Memory B cell (primary cell): ENCODE data around the gene RNF19B.
A peak's percentile ranks its signal among the peaks of the same experiment; 100 is the strongest.

Experiments used
- ATAC-seq: fragments of 150-1000 bp; cut with Tn5 transposase; 2 replicates; pipeline ENCODE4 v1.10.0; 2021; ENCODE audit warnings: low read depth, mild to moderate bottlenecking, moderate library complexity
- DNase-seq, 2 donors: peaks; one replicate each; pipeline ENCODE4 v3.0.0; 2022; ENCODE audit warnings: low spot score in 2 of 2
- H3K27ac Mint-ChIP-seq: one replicate; pipeline ENCODE4 v1.8.0; 2022; ENCODE audit warnings: mild to moderate bottlenecking, moderate library complexity, mixed read lengths
- H3K27me3 Mint-ChIP-seq: one replicate; pipeline ENCODE4 v1.8.0; 2022; ENCODE audit warnings: mixed read lengths
- H3K36me3 Mint-ChIP-seq: one replicate; pipeline ENCODE4 v1.8.0; 2022; ENCODE audit warnings: mild to moderate bottlenecking, mixed read lengths
- H3K4me1 Mint-ChIP-seq: one replicate; pipeline ENCODE4 v1.8.0; 2022; ENCODE audit warnings: mixed read lengths
- H3K4me3 Mint-ChIP-seq: one replicate; pipeline ENCODE4 v1.8.0; 2022; ENCODE audit warnings: mild to moderate bottlenecking, moderate library complexity, mixed read lengths
- H3K9me3 Mint-ChIP-seq: one replicate; pipeline ENCODE4 v1.8.0; 2022; ENCODE audit warnings: mixed read lengths

The RNF19B gene

DNA sequence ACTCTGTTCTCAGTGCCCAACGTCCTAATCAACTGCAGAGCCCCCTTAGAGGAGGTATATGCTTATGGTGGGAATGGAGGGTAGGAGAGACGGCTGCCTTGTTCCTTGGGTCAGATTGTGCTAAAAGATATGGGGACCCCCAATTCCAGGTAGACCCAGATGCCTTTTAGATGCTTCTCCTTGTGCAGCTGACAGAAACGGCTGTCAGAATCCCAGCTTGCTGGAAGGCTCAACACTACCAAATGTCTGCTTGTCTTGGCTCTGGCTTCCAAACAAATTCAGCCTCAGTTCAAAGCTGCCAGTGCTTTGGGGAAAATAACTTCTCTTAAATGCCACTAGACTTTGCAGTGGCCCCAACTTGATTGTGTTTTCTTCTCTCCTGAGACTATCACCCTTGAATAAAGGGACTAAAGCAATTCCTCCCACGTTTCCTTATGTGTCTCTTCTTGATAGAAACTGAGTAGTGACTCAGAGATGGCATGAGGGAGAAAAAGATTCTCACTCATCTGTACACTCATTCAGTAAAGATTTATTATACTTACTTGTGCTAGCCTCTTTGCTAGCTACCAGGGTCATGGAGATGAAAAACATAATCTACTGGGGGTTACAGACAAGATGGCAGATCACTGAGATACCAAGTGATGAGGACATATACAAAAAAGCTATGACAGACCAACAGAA is 3.4 kb upstream of the RNF19B start:
- DNase-seq (no peak), ATAC-seq (no peak)
- Mint-ChIP-seq H3K4me1 (peaks cover 11% of the 10 kb centered on the region), H3K36me3 (no peaks in the 10 kb centered on the region), H3K9me3 (no peaks in the 10 kb centered on the region), H3K4me3 (no peak overlapping the region), H3K27ac (no peak overlapping the region), H3K27me3 (peaks cover 5% of the 10 kb centered on the region)

GRCh38 chr1:32966900-32967299 is 2.3 kb upstream of the RNF19B start:
- H3K4me3 Mint-ChIP-seq: no peak overlapping the region
- ATAC-seq: no peak

DNA sequence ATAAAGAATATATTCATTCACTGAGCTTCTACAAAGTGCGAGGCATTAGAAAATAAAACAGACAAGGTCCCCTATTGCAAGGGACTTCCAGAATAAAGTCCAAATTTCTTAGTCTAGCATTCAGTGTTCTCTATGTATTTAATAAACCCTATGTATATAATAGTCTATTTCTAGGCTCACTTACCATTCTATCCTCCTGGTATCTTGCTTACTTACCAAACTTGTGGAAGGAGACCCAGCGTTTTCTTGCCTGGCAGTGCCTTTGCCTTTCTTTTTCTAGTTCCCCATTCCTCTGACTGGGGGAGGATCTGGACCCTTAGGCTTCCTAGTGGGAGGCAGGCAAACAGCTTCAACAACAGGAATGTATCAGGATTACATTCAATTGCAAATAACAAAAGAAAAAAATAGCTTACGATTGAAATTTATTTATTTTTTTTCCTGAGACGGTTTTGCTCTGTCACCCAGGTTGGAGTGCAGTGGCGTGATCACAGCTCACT is 690 bp upstream of the RNF19B start:
- Mint-ChIP-seq H3K27ac (peak overlapping the region; percentile 91), H3K9me3 (no peaks in the 10 kb centered on the region), H3K4me3 (peak overlapping the region; percentile 86), H3K36me3 (no peaks in the 10 kb centered on the region), H3K4me1 (peaks cover 24% of the 10 kb centered on the region), H3K27me3 (no peaks in the 10 kb centered on the region)
- DNase-seq: no peak
- ATAC-seq: no peak

More at GRCh38 chr1:32966900-32967299, 2.3 kb upstream of the RNF19B start:
- no peaks in the 10 kb centered on the region for H3K36me3 Mint-ChIP-seq
- DNase-seq: no peak
- H3K9me3 Mint-ChIP-seq: no peaks in the 10 kb centered on the region
- H3K27ac Mint-ChIP-seq: no peak overlapping the region
- peaks cover 2% of the 10 kb centered on the region for H3K27me3 Mint-ChIP-seq
- peaks cover 13% of the 10 kb centered on the region for H3K4me1 Mint-ChIP-seq

DNA sequence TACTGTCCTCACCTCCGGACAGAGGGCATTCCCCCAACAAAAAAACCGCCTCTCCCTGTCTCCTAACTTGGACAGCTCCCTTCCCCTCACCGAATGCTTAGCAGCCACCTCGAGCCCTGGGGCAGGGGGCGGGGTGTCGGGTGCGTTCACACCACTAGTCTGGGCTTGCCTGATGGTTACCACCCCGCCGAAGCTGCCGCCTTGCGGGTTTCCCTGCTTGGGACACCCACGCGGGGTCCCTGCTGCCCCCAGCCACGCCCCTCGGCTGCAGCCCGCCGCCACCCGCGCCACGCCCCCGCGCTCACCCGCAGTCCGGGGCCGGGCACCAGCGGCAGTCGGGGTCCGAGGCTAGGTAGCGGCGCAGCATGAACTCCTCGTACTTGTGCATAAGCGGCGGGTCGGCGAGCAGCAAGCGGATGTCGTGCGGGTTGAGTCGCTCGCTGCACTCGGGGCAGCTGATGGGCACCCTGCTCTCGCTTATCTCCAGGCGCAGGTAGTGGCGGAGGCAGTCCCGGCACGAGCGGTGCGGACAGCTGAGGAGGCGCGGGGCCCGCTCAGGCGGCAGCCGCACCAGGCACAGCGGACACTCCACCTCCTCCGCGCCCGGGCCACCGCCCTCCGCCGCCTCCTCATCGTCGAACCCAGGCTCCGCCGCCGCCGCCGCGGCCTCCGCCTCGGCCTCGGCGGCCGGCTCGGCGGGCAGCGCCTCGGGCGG is 706 bp downstream of the RNF19B start:
- Mint-ChIP-seq H3K4me1 (peaks cover 31% of the 10 kb centered on the region), H3K27ac (peak overlapping the region; percentile 85), H3K4me3 (peak overlapping the region; percentile 94), H3K27me3 (no peaks in the 10 kb centered on the region), H3K9me3 (no peaks in the 10 kb centered on the region), H3K36me3 (peaks cover under 1% of the 10 kb centered on the region)
- DNase-seq (peak; percentile 48 to 62), ATAC-seq (peak; percentile 33)

DNA sequence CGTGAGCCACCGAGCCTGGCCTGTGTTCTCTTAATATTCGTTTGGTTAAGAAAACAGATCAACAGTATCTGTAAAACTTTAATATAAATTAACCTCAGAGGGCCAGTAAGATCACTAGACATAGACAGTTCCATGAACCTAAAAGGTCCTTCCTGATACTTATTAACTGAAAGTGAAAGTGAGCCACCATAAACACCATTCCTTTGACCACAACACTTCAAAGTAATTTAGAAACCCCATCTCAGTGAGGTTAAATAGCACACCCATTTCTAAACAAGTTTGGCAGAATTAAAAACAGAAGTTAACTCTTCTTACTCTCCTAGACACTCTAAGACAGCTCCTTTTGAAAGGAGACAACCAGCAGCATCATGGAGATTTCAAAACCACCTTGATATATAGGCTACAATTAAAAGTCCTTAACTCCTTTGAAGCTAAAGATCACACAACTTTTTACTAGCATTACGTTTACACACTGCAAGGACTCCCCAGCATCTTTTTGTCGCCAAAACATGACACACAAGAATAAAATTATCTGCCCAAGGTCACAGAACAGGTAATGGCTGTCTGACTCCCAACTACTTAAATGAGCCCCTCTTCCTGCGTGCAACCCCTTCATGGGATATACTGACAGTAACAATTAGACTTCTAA is 2.2 kb downstream of the RNF19B start:
- H3K9me3 Mint-ChIP-seq: no peaks in the 10 kb centered on the region
- DNase-seq (no peak), ATAC-seq (peak; percentile 35)
- no peaks in the 10 kb centered on the region for H3K27me3 Mint-ChIP-seq
- H3K27ac Mint-ChIP-seq: peak overlapping the region; percentile 85
- peak overlapping the region; percentile 94 for H3K4me3 Mint-ChIP-seq
- H3K4me1 Mint-ChIP-seq: peaks cover 42% of the 10 kb centered on the region
- H3K36me3 Mint-ChIP-seq: peaks cover 6% of the 10 kb centered on the region

DNA sequence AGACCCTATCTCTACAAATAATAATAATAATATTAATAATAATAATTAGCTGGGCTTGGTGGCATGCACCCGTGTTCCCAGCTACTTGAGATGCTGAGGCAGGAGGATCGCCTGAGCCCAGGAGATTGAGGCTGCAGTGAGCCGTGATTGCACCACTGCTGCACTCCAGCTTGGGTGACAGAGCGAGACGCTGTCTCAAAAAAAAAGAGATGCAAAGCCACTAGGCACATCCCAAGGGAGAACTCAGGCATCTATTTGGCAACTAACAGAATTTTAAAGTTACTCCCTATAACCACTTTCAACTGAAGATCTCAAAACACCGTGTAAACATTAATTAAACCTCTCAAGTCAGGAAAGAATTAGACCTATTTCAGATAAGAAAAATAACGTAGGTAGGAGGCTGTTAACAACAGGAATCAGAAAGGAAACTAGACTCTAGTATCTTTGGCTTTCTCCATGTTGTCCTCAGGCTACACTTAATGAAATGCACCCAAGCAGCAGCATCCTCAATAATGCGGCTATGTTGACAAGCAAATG is 3.7 kb downstream of the RNF19B start:
- Mint-ChIP-seq H3K4me1 (peaks cover 50% of the 10 kb centered on the region), H3K27me3 (no peaks in the 10 kb centered on the region), H3K9me3 (no peaks in the 10 kb centered on the region), H3K4me3 (peak overlapping the region; percentile 73), H3K27ac (peak overlapping the region; percentile 85), H3K36me3 (peaks cover 6% of the 10 kb centered on the region)
- no peak for ATAC-seq
- DNase-seq: no peak

DNA sequence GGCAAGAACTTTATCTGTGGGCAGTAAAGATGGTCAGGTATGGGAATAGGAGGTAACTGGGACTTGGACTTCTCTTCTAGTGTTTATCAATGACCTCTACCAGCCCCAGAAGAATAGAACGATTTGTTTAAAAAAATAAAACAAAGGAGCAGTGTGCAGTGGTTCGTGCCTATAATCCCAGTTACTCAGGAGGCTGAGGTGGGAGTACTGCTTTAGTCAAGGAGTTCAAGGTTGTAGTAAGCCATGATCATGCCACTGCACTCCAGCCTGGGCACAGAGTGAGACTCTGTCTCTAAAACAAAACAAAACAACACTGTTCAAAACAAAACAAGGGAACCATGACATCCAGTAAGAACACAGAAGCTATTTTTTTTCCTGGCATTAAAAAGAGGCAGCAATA is 4.3 kb downstream of the RNF19B start:
- Mint-ChIP-seq H3K27ac (peak overlapping the region; percentile 85), H3K27me3 (no peaks in the 10 kb centered on the region), H3K4me1 (peaks cover 54% of the 10 kb centered on the region), H3K9me3 (no peaks in the 10 kb centered on the region), H3K4me3 (peak overlapping the region; percentile 32), H3K36me3 (peaks cover 8% of the 10 kb centered on the region)
- DNase-seq (no peak), ATAC-seq (no peak)

GRCh38 chr1:32958827-32959226 is 5.8 kb downstream of the RNF19B start:
- no peak for ATAC-seq
- no peaks in the 10 kb centered on the region for H3K9me3 Mint-ChIP-seq

DNA sequence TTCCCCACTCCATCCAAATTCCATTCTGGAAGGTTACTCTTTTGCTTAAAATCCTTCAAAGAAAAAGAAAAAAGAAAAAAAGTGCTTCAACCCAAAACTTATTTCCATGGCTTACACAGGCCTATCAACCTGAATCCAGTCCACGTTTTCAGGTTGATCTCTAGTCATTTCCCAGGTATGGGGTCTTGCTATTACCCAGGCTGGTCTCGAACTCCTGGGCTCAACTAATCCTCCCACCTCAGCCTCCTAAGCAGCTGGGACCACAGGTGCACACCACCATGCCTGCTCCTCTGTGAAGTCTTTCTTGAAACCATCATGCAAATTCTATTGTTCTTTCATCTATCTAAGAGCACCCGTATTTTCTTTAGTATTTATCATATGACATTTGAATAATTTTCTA is 7.6 kb downstream of the RNF19B start:
- no peaks in the 10 kb centered on the region for H3K27me3 Mint-ChIP-seq
- peaks cover 54% of the 10 kb centered on the region for H3K4me1 Mint-ChIP-seq
- H3K27ac Mint-ChIP-seq: no peak overlapping the region
- no peaks in the 10 kb centered on the region for H3K9me3 Mint-ChIP-seq
- ATAC-seq (no peak), DNase-seq (no peak)
- no peak overlapping the region for H3K4me3 Mint-ChIP-seq
- H3K36me3 Mint-ChIP-seq: peaks cover 17% of the 10 kb centered on the region

More at GRCh38 chr1:32958827-32959226, 5.8 kb downstream of the RNF19B start:
- no peaks in the 10 kb centered on the region for H3K27me3 Mint-ChIP-seq
- peaks cover 60% of the 10 kb centered on the region for H3K4me1 Mint-ChIP-seq
- H3K4me3 Mint-ChIP-seq: no peak overlapping the region
- no peak overlapping the region for H3K27ac Mint-ChIP-seq
- H3K36me3 Mint-ChIP-seq: peaks cover 14% of the 10 kb centered on the region
- DNase-seq: no peak

GRCh38 chr1:32954168-32954567 is 10.4 kb downstream of the RNF19B start:
- peaks cover 49% of the 10 kb centered on the region for H3K4me1 Mint-ChIP-seq
- DNase-seq (no peak), ATAC-seq (no peak)
- no peak overlapping the region for H3K4me3 Mint-ChIP-seq
- H3K27ac Mint-ChIP-seq: no peak overlapping the region
- H3K9me3 Mint-ChIP-seq: no peaks in the 10 kb centered on the region
- H3K27me3 Mint-ChIP-seq: no peaks in the 10 kb centered on the region
- H3K36me3 Mint-ChIP-seq: peaks cover 22% of the 10 kb centered on the region

GRCh38 chr1:32953495-32953894 is 11.1 kb downstream of the RNF19B start:
- Mint-ChIP-seq H3K27ac (no peak overlapping the region), H3K4me3 (no peak overlapping the region), H3K9me3 (no peaks in the 10 kb centered on the region), H3K4me1 (peaks cover 42% of the 10 kb centered on the region), H3K27me3 (no peaks in the 10 kb centered on the region), H3K36me3 (peaks cover 18% of the 10 kb centered on the region)
- ATAC-seq: no peak
- DNase-seq: no peak

GRCh38 chr1:32949519-32949918 is 15.1 kb downstream of the RNF19B start:
- no peaks in the 10 kb centered on the region for H3K27me3 Mint-ChIP-seq
- no peaks in the 10 kb centered on the region for H3K9me3 Mint-ChIP-seq
- H3K27ac Mint-ChIP-seq: no peak overlapping the region
- H3K4me1 Mint-ChIP-seq: peaks cover 20% of the 10 kb centered on the region
- no peak for DNase-seq
- H3K4me3 Mint-ChIP-seq: no peak overlapping the region
- ATAC-seq: no peak
- H3K36me3 Mint-ChIP-seq: peaks cover 23% of the 10 kb centered on the region

- H3K4me1 Mint-ChIP-seq: peaks cover 20% of the 10 kb centered on the region
- peaks cover 24% of the 10 kb centered on the region for H3K36me3 Mint-ChIP-seq
- H3K27me3 Mint-ChIP-seq: no peaks in the 10 kb centered on the region
- H3K4me3 Mint-ChIP-seq: no peak overlapping the region
- no peak for DNase-seq
- H3K9me3 Mint-ChIP-seq: no peaks in the 10 kb centered on the region
- no peak overlapping the region for H3K27ac Mint-ChIP-seq
- ATAC-seq: no peak
These were observed 15.7 kb downstream of the RNF19B start for GRCh38 chr1:32948905-32949304.

GRCh38 chr1:32948390-32948722 is 16.3 kb downstream of the RNF19B start:
- H3K27me3 Mint-ChIP-seq: no peaks in the 10 kb centered on the region
- ATAC-seq (no peak), DNase-seq (no peak)
- no peak overlapping the region for H3K4me3 Mint-ChIP-seq
- H3K4me1 Mint-ChIP-seq: peaks cover 17% of the 10 kb centered on the region
- H3K36me3 Mint-ChIP-seq: peaks cover 28% of the 10 kb centered on the region
- H3K27ac Mint-ChIP-seq: no peak overlapping the region
- no peaks in the 10 kb centered on the region for H3K9me3 Mint-ChIP-seq
